ENCODE results near the gene RHEBL1.
A peak's percentile ranks its signal among the peaks of the same experiment; 100 is the strongest.

The RHEBL1 gene

GRCh38 chr12:49057888-49058287 is 11.9 kb downstream of the RHEBL1 start:
- peak overlapping the region; percentile 82 for H3K9ac ChIP-seq (ENCODE audit: low read length)
- no peaks in the 10 kb centered on the region for H3K27me3 ChIP-seq (ENCODE audit: control insufficient read depth, insufficient read depth, low read length)
- no peak overlapping the region for H3K27ac ChIP-seq (ENCODE audit: low read depth, low read length)
- H3K4me3 ChIP-seq (ENCODE audit: low read length), result peak overlapping the region; percentile 96
- peaks cover 33% of the 10 kb centered on the region for H3K4me1 ChIP-seq (ENCODE audit: control insufficient read depth, insufficient read depth, low read length)
- H3K36me3 ChIP-seq (ENCODE audit: control insufficient read depth, insufficient read depth, low read length), result peaks cover 19% of the 10 kb centered on the region

- Histone ChIP-seq H3K4me1 (ENCODE audit: control insufficient read depth, insufficient read depth, low read length) (peaks cover 32% of the 10 kb centered on the region), H3K9ac (ENCODE audit: low read length) (no peak overlapping the region)
These were observed 13.6 kb downstream of the RHEBL1 start for GRCh38 chr12:49055978-49056754.

GRCh38 chr12:49055092-49055491 is 14.7 kb downstream of the RHEBL1 start:
- Histone ChIP-seq H3K27me3 (ENCODE audit: control insufficient read depth, insufficient read depth, low read length) (no peaks in the 10 kb centered on the region), H3K4me3 (ENCODE audit: low read length) (no peak overlapping the region), H3K4me1 (ENCODE audit: control insufficient read depth, insufficient read depth, low read length) (peaks cover 30% of the 10 kb centered on the region), H3K27ac (ENCODE audit: low read depth, low read length) (no peak overlapping the region), H3K9ac (ENCODE audit: low read length) (no peak overlapping the region), H3K36me3 (ENCODE audit: control insufficient read depth, insufficient read depth, low read length) (peaks cover 45% of the 10 kb centered on the region)

More at GRCh38 chr12:49055978-49056754, 13.6 kb downstream of the RHEBL1 start:
- Histone ChIP-seq H3K27me3 (ENCODE audit: control insufficient read depth, insufficient read depth, low read length) (no peaks in the 10 kb centered on the region), H3K4me3 (ENCODE audit: low read length) (peak overlapping the region; percentile 96), H3K36me3 (ENCODE audit: control insufficient read depth, insufficient read depth, low read length) (peaks cover 35% of the 10 kb centered on the region), H3K27ac (ENCODE audit: low read depth, low read length) (no peak overlapping the region)

- Histone ChIP-seq H3K27me3 (ENCODE audit: control insufficient read depth, insufficient read depth, low read length) (no peaks in the 10 kb centered on the region), H3K36me3 (ENCODE audit: control insufficient read depth, insufficient read depth, low read length) (peaks cover 51% of the 10 kb centered on the region), H3K9ac (ENCODE audit: low read length) (no peak overlapping the region), H3K27ac (ENCODE audit: low read depth, low read length) (no peak overlapping the region), H3K4me1 (ENCODE audit: control insufficient read depth, insufficient read depth, low read length) (peaks cover 30% of the 10 kb centered on the region), H3K4me3 (ENCODE audit: low read length) (no peak overlapping the region)
These were observed 15.3 kb downstream of the RHEBL1 start for GRCh38 chr12:49054524-49054923.

- Histone ChIP-seq H3K9ac (ENCODE audit: low read length) (no peak overlapping the region), H3K4me3 (ENCODE audit: low read length) (no peak overlapping the region), H3K27ac (ENCODE audit: low read depth, low read length) (no peak overlapping the region), H3K27me3 (ENCODE audit: control insufficient read depth, insufficient read depth, low read length) (no peaks in the 10 kb centered on the region), H3K36me3 (ENCODE audit: control insufficient read depth, insufficient read depth, low read length) (peaks cover 55% of the 10 kb centered on the region), H3K4me1 (ENCODE audit: control insufficient read depth, insufficient read depth, low read length) (peaks cover 30% of the 10 kb centered on the region)
These were observed 15.7 kb downstream of the RHEBL1 start for GRCh38 chr12:49054096-49054495.

- Histone ChIP-seq H3K36me3 (ENCODE audit: control insufficient read depth, insufficient read depth, low read length) (peaks cover 68% of the 10 kb centered on the region), H3K4me1 (ENCODE audit: control insufficient read depth, insufficient read depth, low read length) (peaks cover 22% of the 10 kb centered on the region), H3K27ac (ENCODE audit: low read depth, low read length) (no peak overlapping the region), H3K4me3 (ENCODE audit: low read length) (no peak overlapping the region), H3K27me3 (ENCODE audit: control insufficient read depth, insufficient read depth, low read length) (no peaks in the 10 kb centered on the region), H3K9ac (ENCODE audit: low read length) (no peak overlapping the region)
These were observed 17.1 kb downstream of the RHEBL1 start for GRCh38 chr12:49052451-49053208.

GRCh38 chr12:49051777-49052438 is 17.9 kb downstream of the RHEBL1 start:
- no peaks in the 10 kb centered on the region for H3K27me3 ChIP-seq (ENCODE audit: control insufficient read depth, insufficient read depth, low read length)
- no peak overlapping the region for H3K9ac ChIP-seq (ENCODE audit: low read length)
- peaks cover 69% of the 10 kb centered on the region for H3K36me3 ChIP-seq (ENCODE audit: control insufficient read depth, insufficient read depth, low read length)
- no peak overlapping the region for H3K27ac ChIP-seq (ENCODE audit: low read depth, low read length)
- peaks cover 16% of the 10 kb centered on the region for H3K4me1 ChIP-seq (ENCODE audit: control insufficient read depth, insufficient read depth, low read length)
- H3K4me3 ChIP-seq (ENCODE audit: low read length), result no peak overlapping the region

GRCh38 chr12:49051373-49051764 is 18.4 kb downstream of the RHEBL1 start:
- no peak overlapping the region for H3K27ac ChIP-seq (ENCODE audit: low read depth, low read length)
- peaks cover 72% of the 10 kb centered on the region for H3K36me3 ChIP-seq (ENCODE audit: control insufficient read depth, insufficient read depth, low read length)
- H3K27me3 ChIP-seq (ENCODE audit: control insufficient read depth, insufficient read depth, low read length), result no peaks in the 10 kb centered on the region
- no peak overlapping the region for H3K9ac ChIP-seq (ENCODE audit: low read length)
- peaks cover 10% of the 10 kb centered on the region for H3K4me1 ChIP-seq (ENCODE audit: control insufficient read depth, insufficient read depth, low read length)
- H3K4me3 ChIP-seq (ENCODE audit: low read length), result no peak overlapping the region

- Histone ChIP-seq H3K4me1 (ENCODE audit: control insufficient read depth, insufficient read depth, low read length) (peaks cover 4% of the 10 kb centered on the region), H3K36me3 (ENCODE audit: control insufficient read depth, insufficient read depth, low read length) (peaks cover 79% of the 10 kb centered on the region), H3K4me3 (ENCODE audit: low read length) (no peak overlapping the region), H3K9ac (ENCODE audit: low read length) (no peak overlapping the region), H3K27ac (ENCODE audit: low read depth, low read length) (no peak overlapping the region), H3K27me3 (ENCODE audit: control insufficient read depth, insufficient read depth, low read length) (no peaks in the 10 kb centered on the region)
These were observed 19.0 kb downstream of the RHEBL1 start for GRCh38 chr12:49050507-49051372.

GRCh38 chr12:49049566-49050224 is 20.1 kb downstream of the RHEBL1 start:
- Histone ChIP-seq H3K9ac (ENCODE audit: low read length) (no peak overlapping the region), H3K4me3 (ENCODE audit: low read length) (no peak overlapping the region), H3K27ac (ENCODE audit: low read depth, low read length) (no peak overlapping the region), H3K27me3 (ENCODE audit: control insufficient read depth, insufficient read depth, low read length) (no peaks in the 10 kb centered on the region), H3K4me1 (ENCODE audit: control insufficient read depth, insufficient read depth, low read length) (no peaks in the 10 kb centered on the region), H3K36me3 (ENCODE audit: control insufficient read depth, insufficient read depth, low read length) (peaks cover 83% of the 10 kb centered on the region)

GRCh38 chr12:49048953-49049352 is 20.8 kb downstream of the RHEBL1 start:
- Histone ChIP-seq H3K4me1 (ENCODE audit: control insufficient read depth, insufficient read depth, low read length) (no peaks in the 10 kb centered on the region), H3K27me3 (ENCODE audit: control insufficient read depth, insufficient read depth, low read length) (no peaks in the 10 kb centered on the region), H3K4me3 (ENCODE audit: low read length) (no peak overlapping the region), H3K36me3 (ENCODE audit: control insufficient read depth, insufficient read depth, low read length) (peaks cover 84% of the 10 kb centered on the region), H3K9ac (ENCODE audit: low read length) (no peak overlapping the region), H3K27ac (ENCODE audit: low read depth, low read length) (no peak overlapping the region)

Measured in rectal smooth muscle tissue (tissue), 1 donor.